HEK293 (cell line): ENCODE measurements around the gene PKP3.

ENCODE experiments used
- BCL11A ChIP-seq: fragments of 450-650 bp; formaldehyde crosslinking; IDR thresholded peaks from 2 replicates; pipeline ENCODE4 v1.5.1; 2016; ENCODE audit warnings: low read depth, missing biosample characterization, missing genetic modification characterization
- ZBTB17 ChIP-seq: fragments of 450-650 bp; formaldehyde crosslinking; IDR thresholded peaks from 2 replicates; pipeline ENCODE4 v1.5.1; 2016; ENCODE audit warnings: missing biosample characterization, missing genetic modification characterization
- ZNF19 ChIP-seq: fragments of 450-650 bp; formaldehyde crosslinking; IDR thresholded peaks from 2 replicates; pipeline ENCODE4; 2016; ENCODE audit warnings: missing biosample characterization, missing genetic modification characterization, low read depth
- ZNF362 ChIP-seq: fragments of 450-650 bp; formaldehyde crosslinking; IDR thresholded peaks from 2 replicates; pipeline ENCODE4 v1.5.1; 2016; ENCODE audit warnings: missing biosample characterization, missing genetic modification characterization
- ZNF391 ChIP-seq: fragments of 450-650 bp; formaldehyde crosslinking; IDR thresholded peaks from 2 replicates; pipeline ENCODE4 v1.5.1; 2016; ENCODE audit warnings: low read depth, missing biosample characterization, missing genetic modification characterization, borderline replicate concordance
- ZNF473 ChIP-seq: fragments of 450-650 bp; formaldehyde crosslinking; IDR thresholded peaks from 2 replicates; pipeline ENCODE4 v1.5.1; 2017; ENCODE audit warnings: missing biosample characterization, missing genetic modification characterization
- ZNF549 ChIP-seq: fragments of 450-650 bp; IDR thresholded peaks from 2 replicates; pipeline ENCODE4 v1.5.1; 2018; ENCODE audit warnings: missing biosample characterization, missing genetic modification characterization, mild to moderate bottlenecking, inconsistent platforms, moderate library complexity
- ZNF629 ChIP-seq: fragments of 450-650 bp; formaldehyde crosslinking; IDR thresholded peaks from 2 replicates; pipeline ENCODE4 v1.5.1; 2017; ENCODE audit warnings: missing biosample characterization, missing genetic modification characterization
- TF ChIP-seq, protein P1 (sequence below): fragments of 450-650 bp; formaldehyde crosslinking; IDR thresholded peaks from 2 replicates; pipeline ENCODE4 v1.5.1; 2016; ENCODE audit warnings: missing biosample characterization, missing genetic modification characterization
- TF ChIP-seq, protein P2 (sequence below): sonication (generic); formaldehyde crosslinking; IDR thresholded peaks from 2 replicates; pipeline ENCODE4 v1.8.1; 2022; ENCODE audit warnings: mild to moderate bottlenecking, moderate library complexity, missing genetic modification reagents
- TF ChIP-seq, protein P3 (sequence below): fragments of 450-650 bp; formaldehyde crosslinking; IDR thresholded peaks from 2 replicates; pipeline ENCODE4 v1.5.1; 2016; ENCODE audit warnings: missing biosample characterization, missing genetic modification characterization

DNA sequence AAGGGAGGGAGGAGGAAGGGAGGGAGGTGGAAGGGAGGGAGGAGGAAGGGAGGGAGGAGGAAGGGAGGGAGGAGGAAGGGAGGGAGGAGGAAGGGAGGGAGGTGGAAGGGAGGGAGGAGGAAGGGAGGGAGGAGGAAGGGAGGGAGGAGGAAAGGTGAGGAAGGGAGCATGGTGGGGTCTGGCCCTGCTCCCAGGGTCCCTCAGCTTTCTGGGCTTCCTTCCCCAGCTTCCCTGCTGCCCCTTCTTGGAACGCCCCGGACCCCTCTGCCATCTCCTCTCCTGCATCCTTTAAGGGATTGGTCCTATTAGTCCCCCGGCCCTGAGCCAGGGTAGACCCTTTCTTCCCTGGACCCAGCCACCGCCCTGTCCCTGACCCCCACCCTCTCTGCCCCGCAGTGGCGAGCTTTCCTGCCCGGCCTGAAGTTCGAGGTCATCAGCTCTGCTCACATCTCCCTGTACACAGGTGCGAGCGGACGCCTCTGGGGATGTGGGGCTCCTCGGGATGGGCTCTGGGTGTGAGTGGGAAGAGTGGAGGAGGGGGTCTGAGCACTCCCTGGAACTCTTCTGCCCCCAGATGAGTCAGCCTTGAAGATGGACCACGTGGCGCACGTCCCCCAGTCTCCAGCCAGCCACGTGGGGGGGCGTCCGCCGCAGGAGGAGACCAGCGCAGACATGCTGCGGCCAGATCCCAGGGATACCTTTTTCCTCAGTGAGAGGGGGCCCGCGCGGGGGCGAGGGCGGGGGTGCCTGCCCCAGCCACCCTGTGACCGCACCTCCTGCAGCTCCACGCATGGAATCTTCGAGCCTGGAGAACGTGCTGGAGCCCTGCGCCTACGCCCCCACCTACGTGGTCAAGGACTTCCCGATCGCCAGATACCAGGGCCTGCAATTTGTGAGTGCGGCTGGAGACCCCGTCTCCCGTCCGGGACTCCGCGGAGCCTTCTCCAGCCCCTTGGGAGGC is 18.7 kb upstream of the PKP3 start:
- no peak for TF ChIP-seq ZNF391 (tag by site-specific recombination)
- TF ChIP-seq, protein P1, sequence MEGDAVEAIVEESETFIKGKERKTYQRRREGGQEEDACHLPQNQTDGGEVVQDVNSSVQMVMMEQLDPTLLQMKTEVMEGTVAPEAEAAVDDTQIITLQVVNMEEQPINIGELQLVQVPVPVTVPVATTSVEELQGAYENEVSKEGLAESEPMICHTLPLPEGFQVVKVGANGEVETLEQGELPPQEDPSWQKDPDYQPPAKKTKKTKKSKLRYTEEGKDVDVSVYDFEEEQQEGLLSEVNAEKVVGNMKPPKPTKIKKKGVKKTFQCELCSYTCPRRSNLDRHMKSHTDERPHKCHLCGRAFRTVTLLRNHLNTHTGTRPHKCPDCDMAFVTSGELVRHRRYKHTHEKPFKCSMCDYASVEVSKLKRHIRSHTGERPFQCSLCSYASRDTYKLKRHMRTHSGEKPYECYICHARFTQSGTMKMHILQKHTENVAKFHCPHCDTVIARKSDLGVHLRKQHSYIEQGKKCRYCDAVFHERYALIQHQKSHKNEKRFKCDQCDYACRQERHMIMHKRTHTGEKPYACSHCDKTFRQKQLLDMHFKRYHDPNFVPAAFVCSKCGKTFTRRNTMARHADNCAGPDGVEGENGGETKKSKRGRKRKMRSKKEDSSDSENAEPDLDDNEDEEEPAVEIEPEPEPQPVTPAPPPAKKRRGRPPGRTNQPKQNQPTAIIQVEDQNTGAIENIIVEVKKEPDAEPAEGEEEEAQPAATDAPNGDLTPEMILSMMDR (tag by site-specific recombination): no peak
- TF ChIP-seq BCL11A (tag by site-specific recombination): no peak
- no peak for TF ChIP-seq ZNF19 (tag by site-specific recombination)
- TF ChIP-seq, protein P2, sequence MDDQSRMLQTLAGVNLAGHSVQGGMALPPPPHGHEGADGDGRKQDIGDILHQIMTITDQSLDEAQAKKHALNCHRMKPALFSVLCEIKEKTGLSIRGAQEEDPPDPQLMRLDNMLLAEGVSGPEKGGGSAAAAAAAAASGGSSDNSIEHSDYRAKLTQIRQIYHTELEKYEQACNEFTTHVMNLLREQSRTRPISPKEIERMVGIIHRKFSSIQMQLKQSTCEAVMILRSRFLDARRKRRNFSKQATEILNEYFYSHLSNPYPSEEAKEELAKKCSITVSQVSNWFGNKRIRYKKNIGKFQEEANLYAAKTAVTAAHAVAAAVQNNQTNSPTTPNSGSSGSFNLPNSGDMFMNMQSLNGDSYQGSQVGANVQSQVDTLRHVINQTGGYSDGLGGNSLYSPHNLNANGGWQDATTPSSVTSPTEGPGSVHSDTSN (CRISPR knock-in tag): no peak
- TF ChIP-seq ZNF473 (tag by site-specific recombination): no peak
- no peak for TF ChIP-seq ZNF629 (tag by site-specific recombination)
- TF ChIP-seq ZNF362: no peak
- no peak for TF ChIP-seq ZNF549
- TF ChIP-seq ZBTB17 (tag by site-specific recombination): no peak
- TF ChIP-seq, protein P3, sequence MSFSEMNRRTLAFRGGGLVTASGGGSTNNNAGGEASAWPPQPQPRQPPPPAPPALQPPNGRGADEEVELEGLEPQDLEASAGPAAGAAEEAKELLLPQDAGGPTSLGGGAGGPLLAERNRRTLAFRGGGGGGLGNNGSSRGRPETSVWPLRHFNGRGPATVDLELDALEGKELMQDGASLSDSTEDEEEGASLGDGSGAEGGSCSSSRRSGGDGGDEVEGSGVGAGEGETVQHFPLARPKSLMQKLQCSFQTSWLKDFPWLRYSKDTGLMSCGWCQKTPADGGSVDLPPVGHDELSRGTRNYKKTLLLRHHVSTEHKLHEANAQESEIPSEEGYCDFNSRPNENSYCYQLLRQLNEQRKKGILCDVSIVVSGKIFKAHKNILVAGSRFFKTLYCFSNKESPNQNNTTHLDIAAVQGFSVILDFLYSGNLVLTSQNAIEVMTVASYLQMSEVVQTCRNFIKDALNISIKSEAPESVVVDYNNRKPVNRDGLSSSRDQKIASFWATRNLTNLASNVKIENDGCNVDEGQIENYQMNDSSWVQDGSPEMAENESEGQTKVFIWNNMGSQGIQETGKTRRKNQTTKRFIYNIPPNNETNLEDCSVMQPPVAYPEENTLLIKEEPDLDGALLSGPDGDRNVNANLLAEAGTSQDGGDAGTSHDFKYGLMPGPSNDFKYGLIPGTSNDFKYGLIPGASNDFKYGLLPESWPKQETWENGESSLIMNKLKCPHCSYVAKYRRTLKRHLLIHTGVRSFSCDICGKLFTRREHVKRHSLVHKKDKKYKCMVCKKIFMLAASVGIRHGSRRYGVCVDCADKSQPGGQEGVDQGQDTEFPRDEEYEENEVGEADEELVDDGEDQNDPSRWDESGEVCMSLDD (tag by site-specific recombination): no peak
